ENCODE data around the gene SMARCD1.
A peak's percentile ranks its signal among the peaks of the same experiment; 100 is the strongest.
"Not testable (repeated sequence)": the region's sequence is repeated elsewhere in the genome, so short reads cannot be mapped to it uniquely, and the experiment has no call there.

Gene SMARCD1

DNA sequence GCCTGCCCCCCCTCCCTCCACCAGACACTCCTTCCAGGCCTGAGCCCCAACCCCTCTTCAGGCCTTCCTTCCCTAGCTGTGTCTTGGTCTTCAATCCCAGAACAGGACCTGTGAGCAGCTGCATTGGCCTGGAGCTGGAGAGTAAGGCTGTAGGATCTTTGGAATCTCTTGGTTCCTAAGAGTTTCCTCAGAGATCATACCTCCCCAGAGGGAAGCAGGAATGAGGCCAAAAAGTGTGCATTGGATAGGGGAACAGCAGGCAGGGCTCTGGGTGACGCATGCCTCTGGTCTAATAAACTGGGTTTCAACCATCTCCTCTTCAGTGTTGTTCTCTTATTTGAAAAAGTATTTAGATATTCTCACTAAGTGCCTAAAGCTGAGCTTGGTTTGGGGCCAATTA, 1.8 kb upstream of the SMARCD1 start:
- no peak overlapping the region for H3K4me3 ChIP-seq (ENCODE audit: low read depth, low read length)
- in situ Hi-C loops (cut with HindIII; ENCODE audit: low sequenced_read_pairs): no loop called here
- no peak for DNase-seq (ENCODE audit: low read depth)
- TF ChIP-seq CTCF (IDR thresholded peaks at IDR 0.05; ENCODE audit: low read depth, low read length, missing control alignments): no peak

- H3K4me3 ChIP-seq (ENCODE audit: low read depth, low read length): peak overlapping the region; percentile 55
- DNase-seq (ENCODE audit: low read depth); in situ Hi-C loops (cut with HindIII; ENCODE audit: low sequenced_read_pairs): not testable (repeated sequence)
These were observed 750 bp upstream of the SMARCD1 start for GRCh38 chr12:50084409-50084774.

GRCh38 chr12:50085615-50086072, 502 bp downstream of the SMARCD1 start:
- no peak for DNase-seq (ENCODE audit: low read depth)
- in situ Hi-C loops (cut with HindIII; ENCODE audit: low sequenced_read_pairs): no loop called here
- peak overlapping the region; percentile 55 for H3K4me3 ChIP-seq (ENCODE audit: low read depth, low read length)
- no peak for TF ChIP-seq CTCF (IDR thresholded peaks at IDR 0.05; ENCODE audit: low read depth, low read length, missing control alignments)

GRCh38 chr12:50086148-50086547, 1.0 kb downstream of the SMARCD1 start:
- TF ChIP-seq CTCF (IDR thresholded peaks at IDR 0.05; ENCODE audit: low read depth, low read length, missing control alignments): no peak
- no peak for DNase-seq (ENCODE audit: low read depth)
- in situ Hi-C loops (cut with HindIII; ENCODE audit: low sequenced_read_pairs): no loop called here
- H3K4me3 ChIP-seq (ENCODE audit: low read depth, low read length): peak overlapping the region; percentile 55

GRCh38 chr12:50087151-50087550, 2.0 kb downstream of the SMARCD1 start:
- in situ Hi-C loops (cut with HindIII; ENCODE audit: low sequenced_read_pairs): no loop called here
- H3K4me3 ChIP-seq (ENCODE audit: low read depth, low read length): no peak overlapping the region
- no peak for DNase-seq (ENCODE audit: low read depth)
- TF ChIP-seq CTCF (IDR thresholded peaks at IDR 0.05; ENCODE audit: low read depth, low read length, missing control alignments): no peak

DNA sequence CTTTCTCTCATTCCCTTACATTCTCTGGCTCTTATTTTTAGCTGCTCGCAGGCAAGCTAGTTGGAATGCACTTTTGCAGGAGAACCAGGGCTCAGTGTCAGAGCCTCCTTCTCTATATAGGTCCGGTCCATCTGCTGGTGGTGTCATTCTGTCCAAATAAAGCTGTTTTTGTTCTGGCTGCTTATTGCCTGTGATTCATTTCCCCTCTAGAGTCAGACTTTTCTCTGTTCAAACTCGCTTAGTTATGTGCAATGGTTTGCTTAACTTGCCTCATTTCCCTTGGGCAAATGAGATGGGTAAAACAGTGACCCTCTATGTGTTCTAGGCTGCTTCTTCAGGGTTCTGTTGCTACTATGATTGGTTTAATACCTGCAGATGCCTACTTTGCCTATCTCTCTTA, 2.9 kb downstream of the SMARCD1 start:
- TF ChIP-seq CTCF (IDR thresholded peaks at IDR 0.05; ENCODE audit: low read depth, low read length, missing control alignments): no peak
- no peak overlapping the region for H3K4me3 ChIP-seq (ENCODE audit: low read depth, low read length)
- DNase-seq (ENCODE audit: low read depth): no peak
- in situ Hi-C loops (cut with HindIII; ENCODE audit: low sequenced_read_pairs): no loop called here

- in situ Hi-C loops (cut with HindIII; ENCODE audit: low sequenced_read_pairs): no loop called here
These were observed 3.6 kb downstream of the SMARCD1 start for GRCh38 chr12:50088577-50089335.

More at GRCh38 chr12:50088577-50089335, 3.6 kb downstream of the SMARCD1 start:
- no peak overlapping the region for H3K4me3 ChIP-seq (ENCODE audit: low read depth, low read length)
- TF ChIP-seq CTCF (IDR thresholded peaks at IDR 0.05; ENCODE audit: low read depth, low read length, missing control alignments): peak; percentile 88
- DNase-seq (ENCODE audit: low read depth): no peak

All from astrocyte of the cerebellum (primary cell).